ENCODE results near the gene BST2.

DNA sequence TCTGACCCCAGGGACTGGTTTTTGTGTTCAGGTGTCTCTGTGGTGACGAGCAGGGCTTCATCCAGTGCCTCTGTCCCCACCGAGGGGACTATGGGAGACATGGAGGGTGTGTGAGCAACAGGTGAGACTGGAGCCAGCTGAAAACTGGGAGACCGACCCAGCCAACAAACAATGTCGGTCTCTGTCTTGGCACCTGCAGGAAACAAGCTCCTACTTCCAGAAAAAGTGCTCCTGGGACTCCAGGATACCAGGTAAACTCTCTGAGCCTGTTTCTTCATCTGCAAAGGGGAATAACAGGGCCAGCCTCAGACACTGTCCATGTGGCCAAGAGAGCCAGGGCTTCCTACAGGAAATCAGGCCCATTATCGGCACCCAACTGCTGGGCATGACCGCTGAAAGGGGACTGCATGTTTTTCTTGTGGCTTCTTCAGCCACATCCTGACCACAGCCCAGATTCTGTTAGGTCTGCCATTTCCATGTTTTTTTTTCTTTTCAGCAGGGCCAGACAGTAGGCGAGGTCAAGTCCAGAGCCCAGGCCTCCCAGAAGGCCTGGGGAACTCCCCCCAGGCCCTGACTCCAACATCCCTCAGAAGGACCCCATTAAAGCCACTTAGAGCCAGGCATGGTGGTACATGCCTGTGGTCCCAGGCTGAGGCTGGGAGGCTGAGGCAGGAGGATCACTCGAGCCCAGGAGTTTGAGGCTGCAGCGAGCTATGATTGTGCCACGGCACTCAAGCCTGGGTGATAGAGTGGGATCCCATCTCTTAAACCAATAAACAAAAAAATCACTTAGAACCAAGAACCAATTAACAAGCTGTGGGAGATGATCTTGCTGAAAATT, 836 bp upstream of the BST2 start:
- TF ChIP-seq, protein P1, sequence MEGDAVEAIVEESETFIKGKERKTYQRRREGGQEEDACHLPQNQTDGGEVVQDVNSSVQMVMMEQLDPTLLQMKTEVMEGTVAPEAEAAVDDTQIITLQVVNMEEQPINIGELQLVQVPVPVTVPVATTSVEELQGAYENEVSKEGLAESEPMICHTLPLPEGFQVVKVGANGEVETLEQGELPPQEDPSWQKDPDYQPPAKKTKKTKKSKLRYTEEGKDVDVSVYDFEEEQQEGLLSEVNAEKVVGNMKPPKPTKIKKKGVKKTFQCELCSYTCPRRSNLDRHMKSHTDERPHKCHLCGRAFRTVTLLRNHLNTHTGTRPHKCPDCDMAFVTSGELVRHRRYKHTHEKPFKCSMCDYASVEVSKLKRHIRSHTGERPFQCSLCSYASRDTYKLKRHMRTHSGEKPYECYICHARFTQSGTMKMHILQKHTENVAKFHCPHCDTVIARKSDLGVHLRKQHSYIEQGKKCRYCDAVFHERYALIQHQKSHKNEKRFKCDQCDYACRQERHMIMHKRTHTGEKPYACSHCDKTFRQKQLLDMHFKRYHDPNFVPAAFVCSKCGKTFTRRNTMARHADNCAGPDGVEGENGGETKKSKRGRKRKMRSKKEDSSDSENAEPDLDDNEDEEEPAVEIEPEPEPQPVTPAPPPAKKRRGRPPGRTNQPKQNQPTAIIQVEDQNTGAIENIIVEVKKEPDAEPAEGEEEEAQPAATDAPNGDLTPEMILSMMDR (IDR thresholded peaks at IDR 0.05; ENCODE audit: insufficient read depth, low read length) = no peak
- TF ChIP-seq POLR2AphosphoS5 (IDR thresholded peaks at IDR 0.05; ENCODE audit: low read depth) = no peak
- TF ChIP-seq, protein P2, sequence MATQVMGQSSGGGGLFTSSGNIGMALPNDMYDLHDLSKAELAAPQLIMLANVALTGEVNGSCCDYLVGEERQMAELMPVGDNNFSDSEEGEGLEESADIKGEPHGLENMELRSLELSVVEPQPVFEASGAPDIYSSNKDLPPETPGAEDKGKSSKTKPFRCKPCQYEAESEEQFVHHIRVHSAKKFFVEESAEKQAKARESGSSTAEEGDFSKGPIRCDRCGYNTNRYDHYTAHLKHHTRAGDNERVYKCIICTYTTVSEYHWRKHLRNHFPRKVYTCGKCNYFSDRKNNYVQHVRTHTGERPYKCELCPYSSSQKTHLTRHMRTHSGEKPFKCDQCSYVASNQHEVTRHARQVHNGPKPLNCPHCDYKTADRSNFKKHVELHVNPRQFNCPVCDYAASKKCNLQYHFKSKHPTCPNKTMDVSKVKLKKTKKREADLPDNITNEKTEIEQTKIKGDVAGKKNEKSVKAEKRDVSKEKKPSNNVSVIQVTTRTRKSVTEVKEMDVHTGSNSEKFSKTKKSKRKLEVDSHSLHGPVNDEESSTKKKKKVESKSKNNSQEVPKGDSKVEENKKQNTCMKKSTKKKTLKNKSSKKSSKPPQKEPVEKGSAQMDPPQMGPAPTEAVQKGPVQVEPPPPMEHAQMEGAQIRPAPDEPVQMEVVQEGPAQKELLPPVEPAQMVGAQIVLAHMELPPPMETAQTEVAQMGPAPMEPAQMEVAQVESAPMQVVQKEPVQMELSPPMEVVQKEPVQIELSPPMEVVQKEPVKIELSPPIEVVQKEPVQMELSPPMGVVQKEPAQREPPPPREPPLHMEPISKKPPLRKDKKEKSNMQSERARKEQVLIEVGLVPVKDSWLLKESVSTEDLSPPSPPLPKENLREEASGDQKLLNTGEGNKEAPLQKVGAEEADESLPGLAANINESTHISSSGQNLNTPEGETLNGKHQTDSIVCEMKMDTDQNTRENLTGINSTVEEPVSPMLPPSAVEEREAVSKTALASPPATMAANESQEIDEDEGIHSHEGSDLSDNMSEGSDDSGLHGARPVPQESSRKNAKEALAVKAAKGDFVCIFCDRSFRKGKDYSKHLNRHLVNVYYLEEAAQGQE (IDR thresholded peaks at IDR 0.05; ENCODE audit: insufficient replicate concordance, low read depth) = no peak

Data from HL-60 (cell line).